DOHH2 (cell line): ENCODE data around the gene DMD.

ENCODE experiments used
- H3F3A ChIP-seq: fragments of 200-600 bp; sonication (generic), shearing (Covaris generic); 2 replicates; pipeline ENCODE4 v1.6.0; 2016; ENCODE audit warnings: antibody characterized with exemption, mild to moderate bottlenecking; ENCODE audit not compliant: control insufficient read depth, insufficient read depth
- H3K27ac ChIP-seq: fragments of 200-600 bp; sonication (generic); 2 replicates; pipeline ENCODE4 v1.5.1; 2014; ENCODE audit warnings: low read depth, mild to moderate bottlenecking, low read length, moderate library complexity
- H3K27me3 ChIP-seq: fragments of 200-600 bp; sonication (generic); 2 replicates; pipeline ENCODE4 v1.6.1; 2014; ENCODE audit warnings: mild to moderate bottlenecking, low read length, mixed read lengths; ENCODE audit not compliant: control insufficient read depth
- H3K36me3 ChIP-seq: fragments of 200-600 bp; sonication (generic); 2 replicates; pipeline ENCODE4 v1.6.1; 2014; ENCODE audit warnings: mild to moderate bottlenecking, low read length, moderate library complexity, mixed read lengths; ENCODE audit not compliant: control insufficient read depth
- H3K4me1 ChIP-seq: fragments of 200-600 bp; sonication (generic); 2 replicates; pipeline ENCODE4 v1.6.1; 2014; ENCODE audit warnings: mild to moderate bottlenecking, low read length, mixed read lengths; ENCODE audit not compliant: control insufficient read depth
- H3K4me2 ChIP-seq: fragments of 200-600 bp; sonication (generic); 2 replicates; pipeline ENCODE4 v1.6.0; 2014; ENCODE audit warnings: mild to moderate bottlenecking, low read length, moderate library complexity
- H3K4me3 ChIP-seq: fragments of 200-600 bp; sonication (generic); 2 replicates; pipeline ENCODE4 v1.5.1; 2014; ENCODE audit warnings: mild to moderate bottlenecking, low read length, mixed read lengths
- H3K79me2 ChIP-seq: fragments of 200-600 bp; sonication (generic); 2 replicates; pipeline ENCODE4 v1.6.1; 2014; ENCODE audit warnings: mild to moderate bottlenecking, low read length, mixed read lengths; ENCODE audit not compliant: control insufficient read depth
- H3K9me2 ChIP-seq: fragments of 200-600 bp; sonication (generic); replicated peaks from 2 replicates; pipeline ENCODE4 v1.6.1; 2014; ENCODE audit warnings: mild to moderate bottlenecking, low read length, mixed read lengths; ENCODE audit not compliant: control insufficient read depth
- H3K9me3 ChIP-seq: fragments of 200-600 bp; sonication (generic); 2 replicates; pipeline ENCODE4 v1.6.1; 2014; ENCODE audit warnings: antibody characterized with exemption, low read length, mixed read lengths; ENCODE audit not compliant: control insufficient read depth, insufficient read depth
- H4K20me1 ChIP-seq: fragments of 200-600 bp; sonication (generic); 2 replicates; pipeline ENCODE4 v1.6.0; 2014; ENCODE audit warnings: low read depth, mild to moderate bottlenecking, antibody characterized with exemption, low read length, moderate library complexity; ENCODE audit not compliant: control insufficient read depth, insufficient read depth
- CTCF ChIP-seq: fragments of 200-600 bp; sonication (generic); IDR thresholded peaks from one replicate; pipeline ENCODE4 v1.5.1; 2014; ENCODE audit warnings: antibody characterized with exemption, mild to moderate bottlenecking, low read depth, low read length; ENCODE audit not compliant: poor library complexity, severe bottlenecking
- EZH2phosphoT487 ChIP-seq: fragments of 200-600 bp; sonication (generic); IDR thresholded peaks from 2 replicates; pipeline ENCODE4 v1.6.1; 2017; ENCODE audit warnings: borderline replicate concordance, mild to moderate bottlenecking, antibody characterized with exemption, low read length, moderate library complexity, mixed read lengths

Gene DMD

GRCh38 chrX:32293962-32294700 lies 917.2 kb downstream of the DMD start:
- H3K4me2 ChIP-seq = no peak overlapping the region
- H3K27me3 ChIP-seq = no peaks in the 10 kb centered on the region
- no peak overlapping the region for H3K4me3 ChIP-seq

GRCh38 chrX:32289356-32289755 lies 922.0 kb downstream of the DMD start:
- Histone ChIP-seq H3K27me3 (no peaks in the 10 kb centered on the region), H3K4me1 (no peaks in the 10 kb centered on the region), H3K4me2 (no peak overlapping the region), H3K27ac (no peak overlapping the region), H3K9me2 (no peaks in the 10 kb centered on the region), H3K4me3 (no peak overlapping the region), H3K79me2 (no peaks in the 10 kb centered on the region), H3K9me3 (no peaks in the 10 kb centered on the region), H4K20me1 (no peaks in the 10 kb centered on the region), H3F3A (no peaks in the 10 kb centered on the region), H3K36me3 (no peaks in the 10 kb centered on the region)
- no peak for TF ChIP-seq CTCF
- TF ChIP-seq EZH2phosphoT487 = no peak

More at GRCh38 chrX:32293962-32294700, 917.2 kb downstream of the DMD start:
- Histone ChIP-seq H3K36me3 (no peaks in the 10 kb centered on the region), H3F3A (no peaks in the 10 kb centered on the region), H3K9me2 (no peaks in the 10 kb centered on the region), H3K9me3 (no peaks in the 10 kb centered on the region), H3K79me2 (no peaks in the 10 kb centered on the region), H3K27ac (no peak overlapping the region), H3K4me1 (no peaks in the 10 kb centered on the region), H4K20me1 (no peaks in the 10 kb centered on the region)
- TF ChIP-seq CTCF = no peak
- no peak for TF ChIP-seq EZH2phosphoT487

GRCh38 chrX:32281853-32282252 lies 929.5 kb downstream of the DMD start:
- no peaks in the 10 kb centered on the region for H3K27me3 ChIP-seq
- no peaks in the 10 kb centered on the region for H3K79me2 ChIP-seq
- no peak for TF ChIP-seq EZH2phosphoT487
- TF ChIP-seq CTCF = no peak
- H3K9me2 ChIP-seq = no peaks in the 10 kb centered on the region
- no peak overlapping the region for H3K4me3 ChIP-seq
- H3F3A ChIP-seq = no peaks in the 10 kb centered on the region
- no peaks in the 10 kb centered on the region for H4K20me1 ChIP-seq
- no peaks in the 10 kb centered on the region for H3K36me3 ChIP-seq
- H3K9me3 ChIP-seq = no peaks in the 10 kb centered on the region
- no peaks in the 10 kb centered on the region for H3K4me1 ChIP-seq
- H3K4me2 ChIP-seq = no peak overlapping the region
- no peak overlapping the region for H3K27ac ChIP-seq
